Stimulated activated CD4-positive, alpha-beta T cell treated with anti-CD3 and anti-CD28 coated beads, Interleukin-12 subunit alpha, Interleukin-12 subunit beta, amount 100 ng/mL, for 4 hours (primary cell): ENCODE data around the gene DLL1.

ENCODE experiments used
- DNase-seq: peaks from one replicate; pipeline ENCODE4 v3.0.0-alpha.2; 2020

Gene DLL1

GRCh38 chr6:170282512-170283158, 8.2 kb downstream of the DLL1 start:
- DNase-seq = no peak

DNA sequence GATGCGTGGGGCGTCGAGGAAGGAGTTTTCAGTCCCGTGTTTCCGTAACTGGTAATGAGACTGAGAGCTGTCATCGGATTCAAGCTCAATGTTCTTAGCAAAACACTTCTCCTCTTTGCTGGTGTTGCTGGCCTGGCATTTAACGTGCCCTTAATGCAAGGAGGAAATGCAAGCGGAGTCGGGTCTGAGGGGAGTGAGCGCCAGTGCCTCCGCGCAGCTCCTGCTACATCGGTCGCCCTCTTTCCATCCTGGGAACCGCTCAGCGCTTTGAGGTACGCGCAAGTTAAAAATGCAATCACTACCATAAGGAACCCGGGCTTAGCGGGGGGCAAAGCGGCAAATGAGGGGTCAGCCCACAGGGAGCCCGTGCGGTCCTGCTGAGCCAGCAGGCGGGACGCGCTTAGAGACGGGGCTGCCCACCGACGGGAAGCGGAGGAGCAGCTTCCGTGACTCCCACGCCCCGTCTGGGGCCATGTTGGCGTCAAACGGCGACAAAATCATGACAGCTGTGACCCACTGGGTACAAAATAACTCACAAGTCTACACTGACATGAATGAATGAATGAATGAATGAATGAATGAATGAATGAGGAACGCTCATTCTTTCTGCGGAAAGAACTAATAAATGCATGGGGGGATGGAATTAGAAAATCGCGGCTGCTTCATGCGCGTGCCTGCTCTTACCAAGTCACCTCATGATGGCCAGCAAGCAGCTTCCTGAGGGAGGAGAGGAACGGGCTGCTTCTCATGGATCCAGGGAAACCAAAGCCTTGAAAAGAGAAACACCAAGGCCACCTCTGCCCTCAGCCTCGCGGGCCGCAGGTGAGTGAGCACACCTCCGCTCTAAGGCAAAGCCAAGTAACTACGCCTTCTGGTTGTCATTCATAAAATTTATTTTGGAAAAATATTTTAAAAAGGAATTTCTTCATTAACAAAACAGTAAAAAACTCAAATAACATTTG, 9.3 kb downstream of the DLL1 start:
- no peak for DNase-seq

DNA sequence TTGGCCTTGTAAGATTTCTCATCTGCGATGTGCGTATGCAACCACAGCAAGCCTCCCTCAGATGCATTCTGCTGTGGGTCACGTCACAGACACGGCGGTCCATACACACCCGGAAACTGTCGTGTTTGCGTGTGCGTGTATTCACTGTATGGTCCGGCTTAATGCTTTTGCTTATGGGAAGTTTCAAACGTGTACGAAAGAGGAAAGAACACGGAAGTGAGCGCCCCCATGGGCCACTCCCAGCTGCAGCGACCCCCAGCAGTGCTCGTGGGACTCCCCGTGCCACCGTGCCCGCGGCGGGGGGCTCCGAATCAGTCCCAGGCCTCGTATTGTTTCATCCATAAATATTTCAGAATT, 10.2 kb downstream of the DLL1 start:
- no peak for DNase-seq

DNA sequence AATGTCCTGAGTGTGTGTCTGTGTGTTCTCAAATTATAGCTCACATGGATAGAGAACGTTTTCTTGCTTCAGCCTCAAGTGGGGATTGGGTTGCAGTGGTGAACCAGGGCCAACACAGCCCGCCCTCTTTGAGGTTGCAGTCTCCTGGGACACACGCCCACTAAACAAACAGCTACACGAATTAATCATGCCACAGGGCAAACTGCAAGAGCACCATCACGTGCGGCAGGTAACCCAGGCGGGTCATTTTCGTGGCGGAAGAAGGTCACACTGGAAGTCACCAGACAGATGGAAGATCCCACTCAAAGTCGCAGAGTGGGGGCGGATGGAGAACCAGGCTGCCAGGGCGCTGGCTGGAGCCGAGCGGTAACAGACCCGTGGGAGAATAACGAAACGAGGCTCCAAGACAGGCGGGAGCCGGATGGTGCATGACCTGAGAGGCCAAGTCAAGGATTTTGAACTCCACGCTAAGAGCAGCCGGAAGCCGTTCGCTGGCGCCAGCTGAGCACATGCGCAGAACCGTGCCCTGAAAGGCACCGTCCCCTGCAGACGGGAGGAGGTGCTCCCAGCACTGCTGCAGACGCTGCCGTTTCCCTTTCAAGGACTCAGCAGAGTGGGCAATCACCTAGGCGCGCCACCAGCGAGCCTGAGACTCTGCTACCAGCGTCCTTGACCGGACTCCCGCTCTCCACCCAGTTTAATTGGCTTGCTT, 10.7 kb downstream of the DLL1 start:
- no peak for DNase-seq

DNA sequence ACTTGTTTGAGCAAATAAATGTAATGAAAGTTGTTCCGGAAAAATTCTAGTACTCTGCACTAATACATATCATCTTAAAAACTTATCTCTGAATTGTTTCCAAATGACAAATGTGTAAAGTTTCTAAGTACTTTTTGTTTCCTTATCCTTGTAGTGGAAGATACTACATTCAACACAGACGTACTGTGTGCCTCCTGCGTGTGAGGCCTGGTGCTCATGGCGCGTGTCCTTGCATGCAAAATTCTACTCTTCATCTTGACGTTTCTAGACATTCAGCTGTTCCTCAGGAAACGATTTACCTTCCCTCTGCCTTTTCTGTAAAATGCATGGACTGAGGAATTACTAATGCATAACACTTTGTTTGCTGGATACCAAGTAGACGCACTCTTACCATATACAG, 11.5 kb downstream of the DLL1 start:
- DNase-seq = no peak

- DNase-seq = no peak
These were observed 12.2 kb downstream of the DLL1 start for GRCh38 chr6:170278743-170279094.

- no peak for DNase-seq
These were observed 12.8 kb downstream of the DLL1 start for GRCh38 chr6:170277893-170278742.

GRCh38 chr6:170276369-170277057, 14.4 kb downstream of the DLL1 start:
- DNase-seq = no peak

GRCh38 chr6:170274713-170275560, 15.9 kb downstream of the DLL1 start:
- DNase-seq = no peak

- no peak for DNase-seq
These were observed 17.2 kb downstream of the DLL1 start for GRCh38 chr6:170273681-170274080.

- no peak for DNase-seq
These were observed 17.7 kb downstream of the DLL1 start for GRCh38 chr6:170273191-170273590.

GRCh38 chr6:170272341-170273065, 18.4 kb downstream of the DLL1 start:
- no peak for DNase-seq

GRCh38 chr6:170271771-170272314, 19.0 kb downstream of the DLL1 start:
- DNase-seq = peak; percentile 73

- DNase-seq = no peak
These were observed 19.8 kb downstream of the DLL1 start for GRCh38 chr6:170270984-170271593.

DNA sequence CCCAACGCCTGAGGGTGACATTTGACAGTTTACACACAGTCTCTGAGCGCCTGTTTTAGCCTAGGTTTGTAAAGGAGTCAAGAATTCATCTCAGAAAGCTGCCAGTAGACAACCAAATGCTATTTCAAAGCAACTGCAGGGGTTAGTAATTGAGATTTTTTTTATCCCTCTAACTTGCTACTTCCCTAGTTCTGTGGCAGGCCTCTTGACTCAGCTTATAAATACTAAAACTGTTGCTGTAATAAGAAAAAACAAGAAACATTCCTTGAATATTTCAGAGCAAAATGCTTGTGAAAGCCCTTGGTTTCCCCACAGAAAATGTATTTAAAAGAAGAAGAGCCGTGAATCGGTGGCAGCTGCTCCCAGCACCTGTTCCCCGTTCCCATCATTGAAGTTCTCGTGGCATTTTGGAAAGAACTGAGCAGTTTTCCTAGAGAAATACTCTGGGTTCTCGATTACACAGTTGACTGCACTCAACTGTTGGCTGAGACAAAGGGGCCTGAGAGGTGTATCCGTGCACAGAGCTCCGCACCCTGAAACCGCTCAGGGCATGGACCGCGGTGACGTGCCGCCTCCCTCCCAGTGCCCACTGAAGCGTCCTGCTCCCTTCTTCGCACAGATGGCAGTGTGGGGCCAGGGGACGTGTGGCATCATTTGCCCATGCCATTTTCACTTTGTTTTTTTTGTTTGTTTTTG, 20.9 kb downstream of the DLL1 start:
- no peak for DNase-seq

- no peak for DNase-seq
These were observed 21.6 kb downstream of the DLL1 start for GRCh38 chr6:170269151-170269845.

- DNase-seq = no peak
These were observed 22.4 kb downstream of the DLL1 start for GRCh38 chr6:170268216-170269129.
